Measurements from ENCODE around the gene CRX.

- no peak for TF ChIP-seq CTCF (IDR thresholded peaks at IDR 0.05)
- TF ChIP-seq POLR2A (IDR thresholded peaks at IDR 0.05), result no peak
These were observed 57.2 kb downstream of the CRX start for GRCh38 chr19:47878906-47879305.
